Hematopoietic multipotent progenitor cell treated with erythropoietin and hydrocortisone succinate and interleukin-3 and kit ligand, for 6 days (in vitro differentiated cells): ENCODE measurements around the gene KIF1B.
A peak's percentile ranks its signal among the peaks of the same experiment; 100 is the strongest.
"Not testable (repeated sequence)": the region's sequence is repeated elsewhere in the genome, so short reads cannot be mapped to it uniquely, and the experiment has no call there.

ENCODE experiments used
- DNase-seq: peaks from one replicate; pipeline ENCODE4 v3.0.0-alpha.2; 2015

Gene KIF1B

GRCh38 chr1:10192263-10192662, 18.1 kb upstream of the KIF1B start:
- no peak for DNase-seq

- DNase-seq: no peak
These were observed 17.1 kb upstream of the KIF1B start for GRCh38 chr1:10193288-10193687.

GRCh38 chr1:10195570-10195969, 14.8 kb upstream of the KIF1B start:
- no peak for DNase-seq

GRCh38 chr1:10196976-10197375, 13.4 kb upstream of the KIF1B start:
- DNase-seq: no peak

GRCh38 chr1:10200620-10201019, 9.8 kb upstream of the KIF1B start:
- no peak for DNase-seq

GRCh38 chr1:10204003-10204642, 6.2 kb upstream of the KIF1B start:
- DNase-seq: no peak

- DNase-seq: not testable (repeated sequence)
These were observed 5.2 kb upstream of the KIF1B start for GRCh38 chr1:10205206-10205605.

GRCh38 chr1:10207810-10208209, 2.6 kb upstream of the KIF1B start:
- DNase-seq: no peak

GRCh38 chr1:10208537-10208936, 1.8 kb upstream of the KIF1B start:
- peak; percentile 64 for DNase-seq

GRCh38 chr1:10209590-10209904, 823 bp upstream of the KIF1B start:
- no peak for DNase-seq

GRCh38 chr1:10210841-10211804, 753 bp downstream of the KIF1B start:
- peak; percentile 53 for DNase-seq

GRCh38 chr1:10211805-10212410, 1.5 kb downstream of the KIF1B start:
- peak; percentile 8 for DNase-seq

GRCh38 chr1:10212476-10212875, 2.1 kb downstream of the KIF1B start:
- no peak for DNase-seq

GRCh38 chr1:10213186-10213705, 2.9 kb downstream of the KIF1B start:
- DNase-seq: no peak

GRCh38 chr1:10216090-10216749, 5.8 kb downstream of the KIF1B start:
- no peak for DNase-seq

- DNase-seq: no peak
These were observed 7.5 kb downstream of the KIF1B start for GRCh38 chr1:10217748-10218441.

- DNase-seq: no peak
These were observed 9.8 kb downstream of the KIF1B start for GRCh38 chr1:10220200-10220599.

- DNase-seq: not testable (repeated sequence)
These were observed 10.3 kb downstream of the KIF1B start for GRCh38 chr1:10220657-10221056.

- no peak for DNase-seq
These were observed 15.2 kb downstream of the KIF1B start for GRCh38 chr1:10225573-10225972.

GRCh38 chr1:10228528-10228927, 18.2 kb downstream of the KIF1B start:
- DNase-seq: no peak

GRCh38 chr1:10229903-10230302, 19.5 kb downstream of the KIF1B start:
- no peak for DNase-seq

GRCh38 chr1:10232163-10232562, 21.8 kb downstream of the KIF1B start:
- DNase-seq: no peak
